ENCODE measurements around the gene GRWD1. TPM values are rescaled to one million over a fixed set of nuclear protein-coding genes. Genes with fewer than 3 reads are reported as not detected.

The GRWD1 gene
- total and polyA plus RNA-seq, 2 of the 8 experiments (the other 6 are each of a cell fraction or from before 2014, with no cell fraction given), result 36.9 to 61.9 TPM

- H4K20me1 ChIP-seq (replicated peaks in 1 of 2; ENCODE audit: control insufficient read depth in 1 of 2, insufficient read depth in 2 of 2, low read length in 2 of 2), result peaks cover 18 to 21% of the 10 kb centered on the region in 2 experiments
These were observed 29.7 kb downstream of the GRWD1 start for GRCh38 chr19:48475369-48476068.

More at GRCh38 chr19:48475369-48476068, 29.7 kb downstream of the GRWD1 start:
- Histone ChIP-seq H3K23ac (ENCODE audit: insufficient read length) (no peak overlapping the region), H3K4ac (replicated peaks; ENCODE audit: insufficient read length, low read depth, low read length) (no peak overlapping the region), H3K4me3 (ENCODE audit: extremely low read depth in 1 of 4, insufficient read depth in 2 of 4, low read depth in 3 of 4, low read length in 4 of 4) (no peak overlapping the region), H4K91ac (replicated peaks; ENCODE audit: insufficient read length, low read length) (no peak overlapping the region), H4K8ac (ENCODE audit: extremely low read depth, insufficient read depth, low read length) (no peak overlapping the region), H2AFZ (ENCODE audit: low read length) (no peak overlapping the region), H3K9me3 (ENCODE audit: insufficient read depth in 2 of 2, low read depth in 1 of 2, low read length in 1 of 2) (no peaks in the 10 kb centered on the region), H3K56ac (replicated peaks; ENCODE audit: insufficient read length, low read depth, low read length) (no peak overlapping the region), H2BK12ac (ENCODE audit: low read depth, low read length) (no peak overlapping the region), H4K5ac (ENCODE audit: insufficient read length, low read depth, low read length) (no peak overlapping the region), H3K27ac (ENCODE audit: low read depth, low read length) (no peak overlapping the region), H3K79me2 (ENCODE audit: control insufficient read depth in 1 of 2, insufficient read depth in 2 of 2, low read length in 2 of 2) (peaks cover 0 to 4% of the 10 kb centered on the region in 2 experiments; a peak in 1 of 4 replicates), H3K27me3 (replicated peaks in 1 of 4; ENCODE audit: control insufficient read depth in 3 of 4, extremely low read depth in 1 of 4, insufficient read depth in 3 of 4, low read length in 3 of 4) (no peaks in the 10 kb centered on the region), H2AK5ac (ENCODE audit: low read depth, low read length) (no peak overlapping the region), H3K18ac (ENCODE audit: extremely low read depth, low read length) (no peak overlapping the region), H3K4me2 (ENCODE audit: insufficient read depth in 1 of 2, low read depth in 2 of 2, low read length in 2 of 2) (no peak overlapping the region), H3K79me1 (ENCODE audit: low read depth, low read length) (peaks cover 3% of the 10 kb centered on the region; the same call in 1 of the 2 replicates), H3K4me1 (replicated peaks in 1 of 4; ENCODE audit: control insufficient read depth in 3 of 4, insufficient read depth in 4 of 4, low read length in 3 of 4) (0 out of 7 replicates have a peak, but pooled peaks cover 0 to 3% (median 0%) of the 10 kb centered on the region in 4 experiments), H3K23me2 (ENCODE audit: low read depth, low read length) (0 out of 2 replicates have a peak, but pooled peaks cover 2% of the 10 kb centered on the region), H3K14ac (ENCODE audit: insufficient read length) (no peak overlapping the region), H2BK20ac (ENCODE audit: low read length) (no peak overlapping the region), H3K9ac (replicated peaks in 1 of 4; ENCODE audit: extremely low read depth in 1 of 4, low read depth in 3 of 4, low read length in 3 of 4) (no peak overlapping the region), H3K36me3 (ENCODE audit: control insufficient read depth in 2 of 4, insufficient read depth in 4 of 4, low read length in 3 of 4) (peaks cover 40 to 81% (median 70%) of the 10 kb centered on the region in 4 experiments), H2BK5ac (ENCODE audit: low read depth, low read length) (peak overlapping the region; percentile 52; the same call in 1 of the 2 replicates), H2BK15ac (ENCODE audit: low read length) (no peak overlapping the region), H2BK120ac (replicated peaks; ENCODE audit: low read depth, low read length) (no peak overlapping the region)
- 98% methylated on average over 17 of the region's 17 CpGs; no CpG with 5 or more reads in 1 of the 2 experiments for whole genome bisulfite sequencing, 2 experiments (ENCODE audit: extremely low coverage in 1 of 2, insufficient coverage in 1 of 2, insufficient read length in 1 of 2, insufficient replicate concordance in 2 of 2, low coverage in 1 of 2, low lambda C conversion rate in 2 of 2, missing lambda C conversion rate in 1 of 2)
- no peak for DNase-seq (ENCODE audit: low read depth in 1 of 2, low spot score in 2 of 2)
- FAIRE-seq, result no peak
- ChIA-PET POLR2A (ENCODE audit: partially characterized antibody) (interaction anchor here (0.5 to 11.4 kb wide), 11 partner anchors 8 to 272 kb away, joined by 3 to 176 read pairs (median 4); no protein-coding TSS in a partner anchor), CTCF (ENCODE audit: partially characterized antibody) (interaction anchor here (0.7 to 1.7 kb wide), 3 partner anchors 13 to 29 kb away, joined by 3 to 11 read pairs (median 3); partner anchors contain the start of gene GRWD1)
- TF ChIP-seq JUN (IDR thresholded peaks at IDR 0.05; ENCODE audit: low read depth, low read length) (no peak), POLR2A (IDR thresholded peaks at IDR 0.05; ENCODE audit: control extremely low read depth in 1 of 2, low read depth in 2 of 2, low read length in 2 of 2) (peak in 1 of 2 experiments; percentile 32; a peak in 1 of 3 replicates)
